GM10266 (cell line): ENCODE measurements around the gene CSN1S1.
"Not testable (repeated sequence)": the region's sequence is repeated elsewhere in the genome, so short reads cannot be mapped to it uniquely, and the experiment has no call there.

Experiments used
- DNase-seq: peaks from one replicate; pipeline ENCODE4 v3.0.0; 2012; ENCODE audit errors: extremely low spot score
- CTCF ChIP-seq: IDR thresholded peaks from 2 replicates; pipeline ENCODE4 v1.5.1; 2012; ENCODE audit warnings: mild to moderate bottlenecking, low read depth; ENCODE audit not compliant: control insufficient read depth, insufficient read depth; ENCODE audit errors: missing control alignments

The CSN1S1 gene

GRCh38 chr4:69907151-69907550 is 23.7 kb upstream of the CSN1S1 start:
- DNase-seq: no peak
- no peak for TF ChIP-seq CTCF

- DNase-seq: no peak
- no peak for TF ChIP-seq CTCF
Observed at GRCh38 chr4:69909195-69909594, 21.7 kb upstream of the CSN1S1 start.

GRCh38 chr4:69910016-69910782 is 20.7 kb upstream of the CSN1S1 start:
- DNase-seq: no peak

GRCh38 chr4:69920874-69921273 is 10.0 kb upstream of the CSN1S1 start:
- TF ChIP-seq CTCF: no peak

More at GRCh38 chr4:69910016-69910782, 20.7 kb upstream of the CSN1S1 start:
- TF ChIP-seq CTCF: no peak

GRCh38 chr4:69923782-69924410 is 7.0 kb upstream of the CSN1S1 start:
- DNase-seq: not testable (repeated sequence)

More at GRCh38 chr4:69920874-69921273, 10.0 kb upstream of the CSN1S1 start:
- no peak for DNase-seq

- no peak for DNase-seq
- TF ChIP-seq CTCF: no peak
Observed at GRCh38 chr4:69934150-69934549, 3.3 kb downstream of the CSN1S1 start.

- no peak for TF ChIP-seq CTCF
- DNase-seq: no peak
Observed at GRCh38 chr4:69936566-69936965, 5.7 kb downstream of the CSN1S1 start.
